ENCODE results near the gene PNKP. TPM values are rescaled to one million over a fixed set of nuclear protein-coding genes. Genes with fewer than 3 reads are reported as not detected.
A peak's percentile ranks its signal among the peaks of the same experiment; 100 is the strongest.
"Not testable (repeated sequence)": the region's sequence is repeated elsewhere in the genome, so short reads cannot be mapped to it uniquely, and the experiment has no call there.

Gene PNKP
- total and polyA plus RNA-seq, 4 donors, result 23.7 to 93.0 (median 70.8) TPM

DNA sequence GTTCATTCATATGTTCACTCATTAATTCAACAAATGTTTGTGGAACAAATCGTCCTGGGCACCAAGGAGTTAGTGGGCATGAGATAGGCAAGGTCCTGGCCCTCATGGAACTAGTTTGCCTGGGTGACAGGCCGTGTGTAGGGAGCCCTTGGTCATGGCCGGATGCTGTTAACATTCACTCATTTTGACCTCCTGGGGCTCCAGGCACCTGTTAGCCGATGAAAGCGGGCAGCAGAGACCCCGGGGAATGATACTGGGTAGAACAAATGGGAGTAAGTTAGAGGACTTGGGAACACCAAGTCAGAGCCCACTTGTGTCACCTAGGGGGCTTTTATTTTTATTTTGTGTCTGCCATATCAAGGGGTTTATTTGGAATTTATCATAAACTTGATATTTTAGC, 42.7 kb downstream of the PNKP start:
- intact Hi-C loops (cut with DNase I), result no loop called here
- H3K36me3 ChIP-seq (ENCODE audit: control insufficient read depth in 1 of 2, insufficient read depth in 2 of 2, low read length in 1 of 2), result no peaks in the 10 kb centered on the region
- 85 to 89% methylated on average over 6 of the region's 6 CpGs for WGBS, 2 donors

GRCh38 chr19:49823472-49823871, 43.9 kb downstream of the PNKP start:
- H3K27ac ChIP-seq (ENCODE audit: low read depth in 1 of 2, low read length in 2 of 2), result no peak overlapping the region
- no peak overlapping the region for H3K4me3 ChIP-seq (ENCODE audit: low read length in 2 of 2)
- no peaks in the 10 kb centered on the region for H3K4me1 ChIP-seq (ENCODE audit: control insufficient read depth in 1 of 2, insufficient read depth in 2 of 2, low read length in 2 of 2)
- no peaks in the 10 kb centered on the region for H3K27me3 ChIP-seq (ENCODE audit: control insufficient read depth in 1 of 2, insufficient read depth in 2 of 2, low read length in 1 of 2)
- H3K36me3 ChIP-seq (ENCODE audit: control insufficient read depth in 1 of 2, insufficient read depth in 2 of 2, low read length in 1 of 2), result no peaks in the 10 kb centered on the region
- DNase-seq, result no peak
- intact Hi-C loops (cut with DNase I), result no loop called here
- ATAC-seq (ENCODE audit: low FRiP score), result no peak
- H3K9me3 ChIP-seq (ENCODE audit: control insufficient read depth, low read length), result no peaks in the 10 kb centered on the region
- WGBS, 2 donors, result 92 to 94% methylated on average over 12 of the region's 12 CpGs

More for the DNA sequence above, 42.7 kb downstream of the PNKP start:
- H3K27me3 ChIP-seq (ENCODE audit: control insufficient read depth in 1 of 2, insufficient read depth in 2 of 2, low read length in 1 of 2), result no peaks in the 10 kb centered on the region
- H3K27ac ChIP-seq (ENCODE audit: low read depth in 1 of 2, low read length in 2 of 2), result no peak overlapping the region
- no peaks in the 10 kb centered on the region for H3K9me3 ChIP-seq (ENCODE audit: control insufficient read depth, low read length)
- no peak for ATAC-seq (ENCODE audit: low FRiP score)
- no peaks in the 10 kb centered on the region for H3K4me1 ChIP-seq (ENCODE audit: control insufficient read depth in 1 of 2, insufficient read depth in 2 of 2, low read length in 2 of 2)
- H3K4me3 ChIP-seq (ENCODE audit: low read length in 2 of 2), result no peak overlapping the region
- DNase-seq, result no peak

DNA sequence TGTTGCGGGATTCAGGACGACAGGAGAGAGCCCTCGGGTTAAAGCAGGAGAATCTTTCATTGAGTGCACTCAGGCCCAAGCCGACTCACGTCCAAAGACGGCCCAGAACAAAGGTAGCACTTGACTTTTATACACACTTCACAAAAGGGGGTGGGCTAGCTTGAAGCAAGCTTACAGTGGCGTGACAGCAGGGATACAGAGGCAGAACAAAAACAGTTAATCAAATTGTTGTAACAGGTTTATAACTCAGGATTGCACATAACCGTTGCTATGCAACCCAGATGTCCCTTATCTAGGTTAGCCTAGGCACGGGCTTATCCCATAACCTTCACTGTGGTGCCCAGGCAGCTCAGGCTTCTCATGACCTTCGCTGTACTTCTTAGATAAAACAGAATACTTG, 47.3 kb downstream of the PNKP start:
- H3K27ac ChIP-seq (ENCODE audit: low read depth in 1 of 2, low read length in 2 of 2), result no peak overlapping the region
- H3K9me3 ChIP-seq (ENCODE audit: control insufficient read depth, low read length), result no peaks in the 10 kb centered on the region
- no peak for DNase-seq
- ATAC-seq (ENCODE audit: low FRiP score), result no peak
- no peaks in the 10 kb centered on the region for H3K4me1 ChIP-seq (ENCODE audit: control insufficient read depth in 1 of 2, insufficient read depth in 2 of 2, low read length in 2 of 2)
- no peak overlapping the region for H3K4me3 ChIP-seq (ENCODE audit: low read length in 2 of 2)
- 74 to 79% methylated on average over 10 of the region's 10 CpGs for WGBS, 2 donors
- H3K36me3 ChIP-seq (ENCODE audit: control insufficient read depth in 1 of 2, insufficient read depth in 2 of 2, low read length in 1 of 2), result no peaks in the 10 kb centered on the region
- intact Hi-C loops (cut with DNase I), result no loop called here
- no peaks in the 10 kb centered on the region for H3K27me3 ChIP-seq (ENCODE audit: control insufficient read depth in 1 of 2, insufficient read depth in 2 of 2, low read length in 1 of 2)

DNA sequence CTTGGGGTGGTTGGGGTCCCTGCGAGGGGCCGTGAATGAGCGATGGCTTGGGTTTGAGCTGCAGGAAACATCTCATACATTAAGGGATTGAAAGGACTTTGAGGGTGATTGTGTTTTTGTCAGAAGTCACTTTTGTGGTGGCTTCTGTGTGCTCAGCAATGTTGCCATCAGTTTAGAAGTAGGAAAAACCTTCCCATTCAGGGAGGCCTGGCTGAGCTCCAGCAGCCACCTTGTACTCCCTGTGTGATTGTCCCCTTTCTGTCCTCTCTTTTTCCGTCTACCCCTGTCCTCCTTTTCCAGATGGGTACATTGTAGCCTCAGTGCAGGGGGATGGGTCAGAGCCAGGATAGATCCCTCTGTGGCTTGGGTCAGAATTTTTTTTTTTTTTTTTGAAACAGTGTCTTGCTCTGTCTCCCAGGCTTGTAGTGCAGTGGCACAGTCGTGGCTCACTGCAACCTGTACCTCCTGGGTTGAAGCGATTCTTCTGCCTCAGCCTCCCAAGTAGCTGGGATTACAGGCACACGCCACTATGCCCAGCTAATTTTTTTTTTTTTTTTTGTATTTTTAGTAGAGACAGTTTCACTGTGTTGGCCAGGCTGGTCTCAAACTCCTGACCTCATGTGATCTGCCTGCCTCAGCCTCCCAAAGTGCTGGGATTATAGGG, 47.8 kb downstream of the PNKP start:
- not testable (repeated sequence) for H3K4me1 ChIP-seq (ENCODE audit: control insufficient read depth in 1 of 2, insufficient read depth in 2 of 2, low read length in 2 of 2); ATAC-seq (ENCODE audit: low FRiP score); H3K36me3 ChIP-seq (ENCODE audit: control insufficient read depth in 1 of 2, insufficient read depth in 2 of 2, low read length in 1 of 2); H3K27me3 ChIP-seq (ENCODE audit: control insufficient read depth in 1 of 2, insufficient read depth in 2 of 2, low read length in 1 of 2); H3K9me3 ChIP-seq (ENCODE audit: control insufficient read depth, low read length); H3K27ac ChIP-seq (ENCODE audit: low read depth in 1 of 2, low read length in 2 of 2); DNase-seq; H3K4me3 ChIP-seq (ENCODE audit: low read length in 2 of 2)
- intact Hi-C loops (cut with DNase I), result loop anchor here (2.0 to 5.0 kb wide), 2 partner anchors 31 to 33 kb away; partner anchors contain the start of gene PTOV1 (in 2 of the 2)
- 73 to 80% methylated on average over 7 of the region's 7 CpGs for WGBS, 2 donors

- DNase-seq (no peak), ATAC-seq (ENCODE audit: low FRiP score) (no peak)
- H3K9me3 ChIP-seq (ENCODE audit: control insufficient read depth, low read length), result no peaks in the 10 kb centered on the region
- H3K27ac ChIP-seq (ENCODE audit: low read depth in 1 of 2, low read length in 2 of 2), result no peak overlapping the region
- intact Hi-C loops (cut with DNase I), result loop anchor here (2.0 to 5.0 kb wide), 2 partner anchors 32 to 33 kb away; partner anchors contain the start of gene PTOV1 (in 2 of the 2)
- 24 to 27% methylated on average over 16 of the region's 16 CpGs for WGBS, 2 donors
- no peaks in the 10 kb centered on the region for H3K36me3 ChIP-seq (ENCODE audit: control insufficient read depth in 1 of 2, insufficient read depth in 2 of 2, low read length in 1 of 2)
- H3K27me3 ChIP-seq (ENCODE audit: control insufficient read depth in 1 of 2, insufficient read depth in 2 of 2, low read length in 1 of 2), result no peaks in the 10 kb centered on the region
- peak overlapping the region; percentile 1 to 76 for H3K4me3 ChIP-seq (ENCODE audit: low read length in 2 of 2)
- H3K4me1 ChIP-seq (ENCODE audit: control insufficient read depth in 1 of 2, insufficient read depth in 2 of 2, low read length in 2 of 2), result no peaks in the 10 kb centered on the region
Measured at GRCh38 chr19:49818649-49819370, 48.6 kb downstream of the PNKP start.

GRCh38 chr19:49817964-49818648, 49.3 kb downstream of the PNKP start, which contains the start of gene MED25:
MED25 (plus strand) TSS chr19:49818289; CDS start chr19:49818342, 53 bp downstream.
- H3K4me1 ChIP-seq (ENCODE audit: control insufficient read depth in 1 of 2, insufficient read depth in 2 of 2, low read length in 2 of 2), result no peaks in the 10 kb centered on the region
- H3K27ac ChIP-seq (ENCODE audit: low read depth in 1 of 2, low read length in 2 of 2), result peak within 1 kb of the TSS in 1 of 2 donors; percentile 8
- DNase-seq (peak; percentile 93 to 96), ATAC-seq (ENCODE audit: low FRiP score) (peak; percentile 93)
- no peaks in the 10 kb centered on the region for H3K27me3 ChIP-seq (ENCODE audit: control insufficient read depth in 1 of 2, insufficient read depth in 2 of 2, low read length in 1 of 2)
- no peaks in the 10 kb centered on the region for H3K9me3 ChIP-seq (ENCODE audit: control insufficient read depth, low read length)
- no peaks in the 10 kb centered on the region for H3K36me3 ChIP-seq (ENCODE audit: control insufficient read depth in 1 of 2, insufficient read depth in 2 of 2, low read length in 1 of 2)
- WGBS, 2 donors, result 0% methylated on average over 57 of the region's 57 CpGs
- H3K4me3 ChIP-seq (ENCODE audit: low read length in 2 of 2), result peak within 1 kb of the TSS; percentile 1 to 76
- intact Hi-C loops (cut with DNase I), result loop anchor here (2.0 to 5.0 kb wide), 2 partner anchors 33 to 34 kb away; partner anchors contain the start of gene PTOV1 (in 2 of the 2)

DNA sequence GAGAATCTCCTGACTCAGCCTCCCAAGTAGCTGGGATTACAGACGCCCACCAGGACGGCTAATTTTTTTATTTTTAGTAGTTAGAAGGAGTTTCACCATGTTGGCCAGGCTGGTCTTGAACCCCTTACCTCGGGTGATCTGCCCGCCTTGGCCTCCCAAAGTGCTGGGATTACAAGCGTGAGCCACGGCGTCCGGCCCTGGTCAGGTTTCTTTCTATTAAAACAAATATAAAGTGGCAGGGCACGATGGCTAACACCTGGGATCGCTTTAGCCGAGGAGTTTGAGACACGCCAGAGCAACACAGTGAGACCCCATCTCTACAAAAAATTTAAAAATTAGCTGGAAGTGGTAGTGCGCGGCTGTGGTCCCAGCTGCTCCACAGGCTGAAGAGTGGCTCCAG, 50.8 kb downstream of the PNKP start:
- peak overlapping the region in 1 of 2 donors; percentile 81 for H3K27ac ChIP-seq (ENCODE audit: low read depth in 1 of 2, low read length in 2 of 2)

GRCh38 chr19:49814010-49814409, 53.4 kb downstream of the PNKP start:
- no peaks in the 10 kb centered on the region for H3K4me1 ChIP-seq (ENCODE audit: control insufficient read depth in 1 of 2, insufficient read depth in 2 of 2, low read length in 2 of 2)
- no peak overlapping the region for H3K4me3 ChIP-seq (ENCODE audit: low read length in 2 of 2)
- intact Hi-C loops (cut with DNase I), result loop anchor here in 1 of 2 donors (5.0 kb wide), 1 partner anchor 53 kb away; the partner anchor contains the start of gene PNKP
- 53 to 54% methylated on average over 1 of the region's 1 CpG for WGBS, 2 donors
- H3K27ac ChIP-seq (ENCODE audit: low read depth in 1 of 2, low read length in 2 of 2), result no peak overlapping the region
- DNase-seq, result no peak
- ATAC-seq (ENCODE audit: low FRiP score), result no peak
- no peaks in the 10 kb centered on the region for H3K36me3 ChIP-seq (ENCODE audit: control insufficient read depth in 1 of 2, insufficient read depth in 2 of 2, low read length in 1 of 2)
- no peaks in the 10 kb centered on the region for H3K27me3 ChIP-seq (ENCODE audit: control insufficient read depth in 1 of 2, insufficient read depth in 2 of 2, low read length in 1 of 2)
- H3K9me3 ChIP-seq (ENCODE audit: control insufficient read depth, low read length), result no peaks in the 10 kb centered on the region

More for the DNA sequence above, 50.8 kb downstream of the PNKP start:
- no peaks in the 10 kb centered on the region for H3K9me3 ChIP-seq (ENCODE audit: control insufficient read depth, low read length)
- no peaks in the 10 kb centered on the region for H3K27me3 ChIP-seq (ENCODE audit: control insufficient read depth in 1 of 2, insufficient read depth in 2 of 2, low read length in 1 of 2)
- intact Hi-C loops (cut with DNase I), result loop anchor here in 1 of 2 donors (5.0 kb wide), 1 partner anchor 36 kb away; the partner anchor contains the start of gene PTOV1
- H3K4me1 ChIP-seq (ENCODE audit: control insufficient read depth in 1 of 2, insufficient read depth in 2 of 2, low read length in 2 of 2), result no peaks in the 10 kb centered on the region
- DNase-seq, result no peak
- no peak for ATAC-seq (ENCODE audit: low FRiP score)
- no peaks in the 10 kb centered on the region for H3K36me3 ChIP-seq (ENCODE audit: control insufficient read depth in 1 of 2, insufficient read depth in 2 of 2, low read length in 1 of 2)
- H3K4me3 ChIP-seq (ENCODE audit: low read length in 2 of 2), result no peak overlapping the region
- 83 to 86% methylated on average over 14 of the region's 14 CpGs for WGBS, 2 donors

Measured in aorta (tissue), 5 donors.